Caco-2 (cell line): ENCODE results near the gene DGKI. TPM values are rescaled to one million over a fixed set of nuclear protein-coding genes. Genes with fewer than 3 reads are reported as not detected.

Experiments used
- BruUV-seq: library from RNA; stranded (reverse); fragments of 400-500 nt; replicated peaks from 2 replicates; lab custom pipeline; 2021; lab: Mats Ljungman, UMichigan
- CTCF ChIA-PET: fragments of 300-600 bp; sonication (Branson Sonifier 250); formaldehyde crosslinking; loops from one replicate; lab custom pipeline; 2022; ENCODE audit warnings: antibody characterized with exemption; lab: Charles Lee
- POLR2A ChIA-PET: fragments of 300-600 bp; sonication (Branson Sonifier 250); formaldehyde crosslinking; loops from one replicate; lab custom pipeline; 2022; ENCODE audit warnings: antibody characterized with exemption; lab: Charles Lee
- DNase-seq, 2 experiments: peaks; one replicate each; pipeline versions ENCODE4 v3.0.0 to v3.0.0-alpha.2; 2020 to 2022
- H3K27me3 ChIP-seq: replicated peaks from 2 replicates; pipeline ENCODE4 v1.6.0; 2011; ENCODE audit warnings: low read length; ENCODE audit not compliant: control insufficient read depth, insufficient read depth
- H3K36me3 ChIP-seq: 2 replicates; pipeline ENCODE4 v1.5.1; 2011; ENCODE audit warnings: low read length; ENCODE audit not compliant: control insufficient read depth, insufficient read depth
- H3K4me1 ChIP-seq: fragments of 250-450 bp; sonication (Bioruptor Pico); 2 replicates; pipeline ENCODE4 v1.5.1; 2020; ENCODE audit warnings: mild to moderate bottlenecking
- H3K4me3 ChIP-seq: 2 replicates; pipeline ENCODE4 v1.5.1; 2011; ENCODE audit warnings: low read depth, mild to moderate bottlenecking, control low read depth, low read length
- H3K9me3 ChIP-seq: fragments of 250-450 bp; sonication (Bioruptor Pico); 2 replicates; pipeline ENCODE4 v1.5.1; 2020; ENCODE audit warnings: mild to moderate bottlenecking, moderate library complexity
- H3K27ac Mint-ChIP-seq: one replicate; pipeline ENCODE4 v1.8.0; 2022; ENCODE audit warnings: mixed read lengths; ENCODE audit not compliant: unreplicated experiment
- H3K27me3 Mint-ChIP-seq: one replicate; pipeline ENCODE4 v1.8.0; 2022; ENCODE audit warnings: mixed read lengths; ENCODE audit not compliant: insufficient read depth, unreplicated experiment
- H3K36me3 Mint-ChIP-seq: one replicate; pipeline ENCODE4 v1.8.0; 2022; ENCODE audit warnings: mild to moderate bottlenecking, mixed read lengths; ENCODE audit not compliant: insufficient read depth, unreplicated experiment
- H3K4me1 Mint-ChIP-seq: one replicate; pipeline ENCODE4 v1.8.0; 2022; ENCODE audit warnings: low read depth, mixed read lengths; ENCODE audit not compliant: unreplicated experiment
- H3K4me3 Mint-ChIP-seq: one replicate; pipeline ENCODE4 v1.8.0; 2022; ENCODE audit warnings: mild to moderate bottlenecking, moderate library complexity, mixed read lengths; ENCODE audit not compliant: unreplicated experiment
- H3K9me3 Mint-ChIP-seq: one replicate; pipeline ENCODE4 v1.8.0; 2022; ENCODE audit warnings: mixed read lengths; ENCODE audit not compliant: unreplicated experiment
- CTCF ChIP-seq, 2 experiments: fragments of 200-600 bp in 1 of 2; IDR thresholded peaks; 1 replicate in 1 of 2; 2 replicates in 1 of 2; pipeline versions ENCODE4 v1.5.1 to v1.8.0; 2011 to 2022; ENCODE audit warnings: antibody characterized with exemption in 1 of 2, control low read depth in 1 of 2, inconsistent platforms in 1 of 2, low read depth in 1 of 2, low read length in 1 of 2, mild to moderate bottlenecking in 1 of 2, moderate library complexity in 1 of 2; ENCODE audit not compliant: insufficient read depth in 1 of 2, severe bottlenecking in 1 of 2, unreplicated experiment in 1 of 2
- intact Hi-C: fragments of 100-400 bp; cut with micrococcal nuclease; formaldehyde crosslinking; loops from one replicate; pipeline ENCODE4 v1.10.0; 2022; ENCODE audit not compliant: unreplicated experiment
- total RNA-seq: library from RNA; stranded (reverse); gene quantifications from 2 replicates; pipeline ENCODE4 v1.2.3, GENCODE V29; 2022

DGKI gene
- total RNA-seq, 1 experiment from 2014 or later: 0.84 TPM

GRCh38 chr7:137501562-137501961 is 345.2 kb downstream of the DGKI start:
- H3K9me3 ChIP-seq: no peaks in the 10 kb centered on the region
- TF ChIP-seq CTCF (IDR thresholded peaks at IDR 0.05; ENCODE audit: insufficient read depth in 1 of 2, low read depth in 1 of 2, low read length in 1 of 2, severe bottlenecking in 1 of 2, unreplicated experiment in 1 of 2): no peak
- ChIA-PET CTCF (no interaction called here), POLR2A (no interaction called here)
- DNase-seq: no peak
- no peak overlapping the region for H3K4me3 ChIP-seq
- H3K36me3 ChIP-seq: no peaks in the 10 kb centered on the region
- Mint-ChIP-seq H3K9me3 (no peaks in the 10 kb centered on the region), H3K4me1 (no peaks in the 10 kb centered on the region), H3K4me3 (no peak overlapping the region), H3K27ac (no peak overlapping the region), H3K27me3 (peaks cover 6% of the 10 kb centered on the region), H3K36me3 (no peaks in the 10 kb centered on the region)
- H3K27me3 ChIP-seq: no peaks in the 10 kb centered on the region
- H3K4me1 ChIP-seq: no peaks in the 10 kb centered on the region
- intact Hi-C loops: no loop called here
- no TSS peak for BruUV-seq

DNA sequence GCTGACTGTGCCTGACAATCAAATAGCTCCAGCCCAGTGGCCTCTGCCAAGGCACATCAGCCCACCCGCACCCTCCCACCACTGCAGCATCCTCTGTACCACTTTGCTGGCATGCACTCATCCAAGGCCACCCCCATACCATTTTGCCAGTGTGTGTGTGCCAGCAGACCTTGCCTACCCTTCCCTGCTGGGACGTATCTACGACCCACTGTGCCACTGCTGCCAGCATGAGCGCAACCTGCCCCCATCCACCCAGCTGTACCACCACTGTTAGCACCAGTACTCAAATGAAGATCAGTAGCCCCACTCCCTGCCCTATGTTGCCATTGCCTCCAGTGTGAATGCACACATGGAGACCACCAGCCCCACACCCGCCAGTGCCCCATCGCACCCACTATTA is 353.9 kb downstream of the DGKI start:
- DNase-seq: no peak
- no peaks in the 10 kb centered on the region for H3K36me3 ChIP-seq
- intact Hi-C loops: no loop called here
- H3K9me3 ChIP-seq: no peaks in the 10 kb centered on the region
- POLR2A ChIA-PET: no interaction called here
- H3K9me3 Mint-ChIP-seq: peaks cover 10% of the 10 kb centered on the region
- H3K4me3 Mint-ChIP-seq: no peak overlapping the region
- H3K27me3 Mint-ChIP-seq: peaks cover 14% of the 10 kb centered on the region
- no peak overlapping the region for H3K27ac Mint-ChIP-seq
- CTCF ChIA-PET: no interaction called here
- no TSS peak for BruUV-seq
- H3K27me3 ChIP-seq: no peaks in the 10 kb centered on the region
- no peak overlapping the region for H3K4me3 ChIP-seq
- H3K36me3 Mint-ChIP-seq: no peaks in the 10 kb centered on the region
- TF ChIP-seq CTCF (IDR thresholded peaks at IDR 0.05; ENCODE audit: insufficient read depth in 1 of 2, low read depth in 1 of 2, low read length in 1 of 2, severe bottlenecking in 1 of 2, unreplicated experiment in 1 of 2): no peak
- H3K4me1 ChIP-seq: no peaks in the 10 kb centered on the region
- no peaks in the 10 kb centered on the region for H3K4me1 Mint-ChIP-seq

DNA sequence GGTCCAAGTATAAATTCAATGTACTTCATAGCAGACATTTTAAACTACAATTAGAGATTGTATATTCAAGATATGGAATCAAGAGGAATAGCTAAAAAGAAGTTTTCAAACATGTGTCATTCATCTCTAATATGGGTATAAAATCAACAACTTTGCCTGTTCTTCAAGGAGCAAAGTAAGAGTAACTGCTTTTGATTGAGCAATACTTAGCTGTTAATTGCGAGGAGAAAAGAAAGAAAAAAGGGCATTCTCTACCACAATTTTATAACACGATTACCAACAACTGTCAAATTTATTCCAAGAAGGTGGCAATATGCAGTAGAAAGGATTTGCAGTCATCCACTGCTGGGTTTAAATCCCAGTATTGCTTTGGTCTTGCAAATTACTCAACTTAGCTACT is 356.9 kb downstream of the DGKI start:
- ChIA-PET POLR2A (no interaction called here), CTCF (no interaction called here)
- DNase-seq: no peak
- Histone ChIP-seq H3K4me3 (no peak overlapping the region), H3K36me3 (no peaks in the 10 kb centered on the region), H3K4me1 (no peaks in the 10 kb centered on the region), H3K27me3 (no peaks in the 10 kb centered on the region), H3K9me3 (no peaks in the 10 kb centered on the region)
- Mint-ChIP-seq H3K27ac (no peak overlapping the region), H3K4me3 (no peak overlapping the region), H3K4me1 (no peaks in the 10 kb centered on the region), H3K9me3 (peaks cover 7% of the 10 kb centered on the region), H3K27me3 (peaks cover 14% of the 10 kb centered on the region), H3K36me3 (no peaks in the 10 kb centered on the region)
- no peak for TF ChIP-seq CTCF (IDR thresholded peaks at IDR 0.05; ENCODE audit: insufficient read depth in 1 of 2, low read depth in 1 of 2, low read length in 1 of 2, severe bottlenecking in 1 of 2, unreplicated experiment in 1 of 2)
- intact Hi-C loops: no loop called here
- no TSS peak for BruUV-seq
